Daoy (cell line): Measurements from ENCODE around the gene OPA3. TPM values are rescaled to one million over a fixed set of nuclear protein-coding genes. Genes with fewer than 3 reads are reported as not detected.

Experiments
- DNase-seq: peaks from one replicate; pipeline ENCODE4 v3.0.0-alpha.2; 2015; ENCODE audit warnings: low read depth
- total RNA-seq: library from RNA; depleted of rRNA; stranded (reverse); fragments of >200 nt; shearing (Covaris generic); gene quantifications from 2 replicates; pipeline ENCODE4 v1.2.3, GENCODE V29; 2014; rRNA removed

The OPA3 gene
- total RNA-seq, 1 experiment from 2014 or later, result 7.4 TPM

DNA sequence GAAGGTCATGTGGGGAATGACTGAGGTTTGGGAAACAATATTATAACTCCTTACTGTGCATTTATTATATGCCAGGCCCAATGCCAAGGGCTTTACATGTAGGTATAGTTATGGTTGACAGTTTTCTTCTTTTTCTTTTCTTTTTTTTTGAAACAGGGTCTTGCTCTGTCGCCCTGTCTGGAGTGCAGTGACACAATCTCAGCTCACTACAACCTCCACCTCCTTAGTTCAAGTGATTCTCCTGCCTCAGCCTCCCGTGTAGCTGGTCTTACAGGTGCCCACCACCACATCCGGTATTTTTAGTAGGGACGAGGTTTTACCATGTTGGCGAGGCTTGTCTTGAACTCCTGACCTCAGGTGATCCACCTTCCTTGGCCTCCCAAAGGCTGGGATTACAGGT, 101.6 kb downstream of the OPA3 start:
- DNase-seq, result no peak

DNA sequence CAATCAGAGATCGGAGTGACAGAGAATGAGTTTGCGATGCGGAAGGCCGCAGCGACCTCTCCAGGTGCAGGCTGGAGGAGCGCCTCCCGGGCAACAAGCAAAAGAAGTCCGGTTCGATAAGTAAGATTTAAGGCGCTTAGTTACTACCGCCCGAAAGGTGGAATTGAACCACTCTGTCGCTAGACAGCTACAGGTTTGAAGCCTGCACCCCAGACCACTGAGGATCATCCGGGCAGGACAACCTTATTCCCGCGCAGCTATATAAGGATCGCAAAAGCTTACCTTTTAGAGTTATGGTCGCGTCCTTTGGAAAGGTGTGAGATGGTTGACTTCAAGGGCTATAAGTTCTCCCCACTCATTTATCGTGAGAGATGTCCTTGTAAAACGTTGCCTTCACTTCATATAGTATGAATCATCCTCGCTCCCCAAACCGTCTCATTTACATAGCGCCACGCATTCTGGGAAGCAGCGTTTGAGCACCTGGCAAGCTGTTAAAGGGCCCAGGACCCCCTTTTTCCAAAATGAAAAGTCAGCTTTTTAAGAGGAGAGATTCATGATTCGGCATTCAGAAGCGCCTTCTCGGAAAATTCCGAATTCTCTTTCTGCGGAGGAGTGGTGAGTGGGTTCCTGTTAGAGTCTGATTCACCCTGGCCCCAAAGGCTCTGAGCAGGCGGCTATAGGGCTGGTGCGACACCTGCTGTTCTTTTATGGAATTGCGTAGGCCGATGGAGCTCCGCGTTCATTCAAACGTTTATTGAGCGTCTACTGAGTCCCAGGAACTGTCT, 106.0 kb downstream of the OPA3 start:
- DNase-seq, result peak; percentile 94

DNA sequence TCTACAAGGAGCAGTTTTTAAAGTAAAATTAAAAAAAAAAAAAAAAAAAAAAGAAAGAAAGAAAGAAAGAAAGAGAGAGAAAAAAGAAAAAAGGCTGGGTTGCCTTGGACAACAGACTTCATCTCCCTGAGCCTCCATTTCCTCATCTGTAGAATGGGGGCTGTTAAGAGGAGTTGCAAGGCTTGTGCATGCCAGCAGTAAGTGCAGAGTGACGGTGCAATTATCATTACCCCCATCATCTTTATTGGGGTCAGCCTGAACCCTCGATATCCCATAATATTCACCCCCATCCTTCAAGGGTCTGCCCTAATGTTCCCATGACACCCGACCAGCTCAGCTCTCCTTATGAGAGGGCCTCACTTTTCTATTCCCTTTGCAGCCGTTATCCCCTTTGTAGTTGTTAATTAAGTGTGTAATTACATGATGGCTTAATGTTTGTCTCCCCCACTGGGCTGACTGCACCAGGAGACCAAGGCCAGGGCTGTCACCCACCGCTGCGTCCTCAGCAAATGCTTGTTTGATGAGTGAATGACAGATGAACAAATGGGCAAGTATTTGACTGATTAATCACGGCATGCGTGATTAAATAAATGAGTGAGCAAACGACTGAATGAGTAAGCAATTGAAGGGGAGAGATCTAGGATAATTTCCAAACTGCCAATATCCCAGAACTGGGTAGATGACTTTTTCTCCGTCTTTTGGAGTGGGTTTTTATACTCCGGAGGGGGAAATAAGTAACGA, 106.7 kb downstream of the OPA3 start:
- DNase-seq, result peak; percentile 55

Other genes with a start within 250 kb of the OPA3 start
- 1.3 and 3.8 TPM in 2 replicates for gene KLC3, start 244.1 kb downstream of the OPA3 start, total RNA-seq
- gene ERCC2, start 214.2 kb downstream of the OPA3 start, total RNA-seq, result 12.6 and 16.9 TPM in 2 replicates
- gene PPP1R13L, start 179.7 kb downstream of the OPA3 start, total RNA-seq, result 3.7 and 13.4 TPM in 2 replicates
- 24.7 and 32.1 TPM in 2 replicates for gene POLR1G, start 178.2 kb downstream of the OPA3 start, total RNA-seq
- 121 and 154 TPM in 2 replicates for gene ERCC1, start 160.9 kb downstream of the OPA3 start, total RNA-seq
- 0.80 and 0.83 TPM in 2 replicates for gene FOSB, start 116.8 kb downstream of the OPA3 start, total RNA-seq
- 0.98 and 3.5 TPM in 2 replicates for gene RTN2, start 87.8 kb downstream of the OPA3 start, total RNA-seq
- gene PPM1N, start 86.4 kb downstream of the OPA3 start, total RNA-seq, result 0.15 and 0.80 TPM in 2 replicates
- 121 and 175 TPM in 2 replicates for gene VASP, start 77.3 kb downstream of the OPA3 start, total RNA-seq
- gene GPR4, start 17.4 kb upstream of the OPA3 start, total RNA-seq, result not detected in 2 replicates
- 13.0 and 14.2 TPM in 2 replicates for gene EML2, start 54.6 kb upstream of the OPA3 start, total RNA-seq
- not detected in 2 replicates for gene GIPR, start 83.4 kb upstream of the OPA3 start, total RNA-seq
- 580 and 625 TPM in 2 replicates for gene SNRPD2, start 107.2 kb upstream of the OPA3 start, total RNA-seq
- gene QPCTL, start 107.9 kb upstream of the OPA3 start, total RNA-seq, result 13.0 and 22.3 TPM in 2 replicates
- 7.9 and 15.0 TPM in 2 replicates for gene FBXO46, start 146.1 kb upstream of the OPA3 start, total RNA-seq
- gene MEIOSIN, start 148.6 kb upstream of the OPA3 start, total RNA-seq, result not detected in 2 replicates
- 5.1 and 9.5 TPM in 2 replicates for gene SIX5, start 184.4 kb upstream of the OPA3 start, total RNA-seq
- 8.4 and 8.7 TPM in 2 replicates for gene DMPK, start 197.7 kb upstream of the OPA3 start, total RNA-seq
- gene DMWD, start 208.0 kb upstream of the OPA3 start, total RNA-seq, result 16.7 and 22.1 TPM in 2 replicates
- 0.06 TPM in 1 of 2 replicates, not detected in the other for gene RSPH6A, start 230.5 kb upstream of the OPA3 start, total RNA-seq